ENCODE data around the gene TRIM56. TPM values are rescaled to one million over a fixed set of nuclear protein-coding genes. Genes with fewer than 3 reads are reported as not detected.

Gene TRIM56
- total and polyA plus RNA-seq, 2 of the 13 experiments (the other 11 are each of a cell fraction or from before 2014, with no cell fraction given), result 3.2 to 7.1 TPM

DNA sequence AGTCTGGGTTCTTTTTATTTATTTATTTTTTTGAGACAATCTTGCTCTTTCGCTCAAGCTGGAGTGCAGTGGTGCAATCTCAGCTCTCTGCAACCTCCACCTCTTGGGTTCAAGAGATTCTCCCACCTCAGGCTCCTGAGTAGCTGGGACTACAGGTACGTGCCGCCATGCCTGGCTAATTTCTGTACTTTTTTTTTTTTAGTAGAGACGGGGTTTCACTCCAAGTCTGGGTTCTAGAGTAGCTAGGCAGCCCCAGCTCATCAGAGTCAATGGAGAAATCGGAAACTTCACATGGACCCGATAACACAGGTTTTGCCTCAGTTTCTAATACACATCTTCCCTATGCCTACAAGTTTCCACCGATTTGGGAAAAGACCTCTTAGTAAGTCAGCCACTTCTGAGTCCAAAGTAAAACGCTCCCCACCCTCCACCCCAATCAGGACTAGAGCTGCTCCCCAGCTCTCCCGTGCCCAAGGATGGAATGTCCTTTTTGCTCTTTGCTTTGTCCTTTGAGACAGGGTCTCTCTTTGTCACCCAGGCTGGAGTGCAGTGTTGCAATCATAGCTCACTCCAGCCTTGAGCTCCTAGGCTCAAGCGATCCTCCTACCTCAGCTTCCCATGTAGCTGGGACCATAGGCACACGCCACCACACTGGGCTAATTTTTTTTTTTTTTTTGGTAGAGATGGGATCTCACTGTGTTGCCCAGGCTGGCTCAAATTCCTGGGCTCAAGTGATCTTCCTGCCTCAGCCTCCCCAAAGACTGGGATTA is 37.8 kb downstream of the TRIM56 start (continued):
- TF ChIP-seq ZNF280D (CRISPR knock-in tag; IDR thresholded peaks at IDR 0.05) (no peak), ZFP36L2 (CRISPR knock-in tag; IDR thresholded peaks at IDR 0.05) (no peak), ARNT2 (CRISPR knock-in tag; IDR thresholded peaks at IDR 0.05; ENCODE audit: low read depth) (0 out of 2 replicates have a peak, but pooled peaks have one; percentile 37), SNAI1 (CRISPR knock-in tag; IDR thresholded peaks at IDR 0.05; ENCODE audit: borderline replicate concordance) (no peak), ZFP36 (IDR thresholded peaks at IDR 0.05; ENCODE audit: borderline replicate concordance, low read depth, low read length, partially characterized antibody) (no peak), IRX3 (CRISPR knock-in tag; IDR thresholded peaks at IDR 0.05; ENCODE audit: borderline replicate concordance, low read depth) (no peak), DNMT3B (CRISPR knock-in tag; conservative IDR thresholded peaks at IDR 0.05) (no peak), PHF5A (CRISPR knock-in tag; IDR thresholded peaks at IDR 0.05; ENCODE audit: low read depth, unreplicated experiment) (no peak), ZNF879 (CRISPR knock-in tag; IDR thresholded peaks at IDR 0.05) (no peak), PRPF4 (IDR thresholded peaks at IDR 0.05; ENCODE audit: low read depth, low read length, poor library complexity, severe bottlenecking) (no peak), ZSCAN31 (CRISPR knock-in tag; IDR thresholded peaks at IDR 0.05; ENCODE audit: low read depth) (no peak; the same call in 1 of the 2 replicates), ELF3 (CRISPR knock-in tag; IDR thresholded peaks at IDR 0.05) (0 out of 2 replicates have a peak, but pooled peaks have one; percentile 34), MEIS1 (CRISPR knock-in tag; IDR thresholded peaks at IDR 0.05; ENCODE audit: borderline replicate concordance) (no peak), SRSF9 (IDR thresholded peaks at IDR 0.05; ENCODE audit: borderline replicate concordance, insufficient read depth, low read depth, low read length, poor library complexity, severe bottlenecking) (no peak), ZNF724P (CRISPR knock-in tag; IDR thresholded peaks at IDR 0.05; ENCODE audit: borderline replicate concordance) (no peak), FOXP1 (IDR thresholded peaks at IDR 0.05) (no peak), FOXP1 (CRISPR knock-in tag; IDR thresholded peaks at IDR 0.05) (peak; percentile 35; the same call in 1 of the 2 replicates)
- TF ChIP-seq, protein P1, sequence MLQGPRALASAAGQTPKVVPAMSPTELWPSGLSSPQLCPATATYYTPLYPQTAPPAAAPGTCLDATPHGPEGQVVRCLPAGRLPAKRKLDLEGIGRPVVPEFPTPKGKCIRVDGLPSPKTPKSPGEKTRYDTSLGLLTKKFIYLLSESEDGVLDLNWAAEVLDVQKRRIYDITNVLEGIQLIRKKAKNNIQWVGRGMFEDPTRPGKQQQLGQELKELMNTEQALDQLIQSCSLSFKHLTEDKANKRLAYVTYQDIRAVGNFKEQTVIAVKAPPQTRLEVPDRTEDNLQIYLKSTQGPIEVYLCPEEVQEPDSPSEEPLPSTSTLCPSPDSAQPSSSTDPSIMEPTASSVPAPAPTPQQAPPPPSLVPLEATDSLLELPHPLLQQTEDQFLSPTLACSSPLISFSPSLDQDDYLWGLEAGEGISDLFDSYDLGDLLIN (CRISPR knock-in tag; IDR thresholded peaks at IDR 0.05; ENCODE audit: borderline replicate concordance), result no peak
- TF ChIP-seq, protein P2, sequence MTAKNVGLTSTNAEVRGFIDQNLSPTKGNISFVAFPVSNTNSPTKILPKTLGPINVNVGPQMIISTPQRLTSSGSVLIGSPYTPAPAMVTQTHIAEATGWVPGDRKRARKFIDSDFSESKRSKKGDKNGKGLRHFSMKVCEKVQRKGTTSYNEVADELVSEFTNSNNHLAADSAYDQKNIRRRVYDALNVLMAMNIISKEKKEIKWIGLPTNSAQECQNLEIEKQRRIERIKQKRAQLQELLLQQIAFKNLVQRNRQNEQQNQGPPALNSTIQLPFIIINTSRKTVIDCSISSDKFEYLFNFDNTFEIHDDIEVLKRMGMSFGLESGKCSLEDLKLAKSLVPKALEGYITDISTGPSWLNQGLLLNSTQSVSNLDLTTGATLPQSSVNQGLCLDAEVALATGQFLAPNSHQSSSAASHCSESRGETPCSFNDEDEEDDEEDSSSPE (CRISPR knock-in tag; IDR thresholded peaks at IDR 0.05), result no peak
- TF ChIP-seq, protein P3, sequence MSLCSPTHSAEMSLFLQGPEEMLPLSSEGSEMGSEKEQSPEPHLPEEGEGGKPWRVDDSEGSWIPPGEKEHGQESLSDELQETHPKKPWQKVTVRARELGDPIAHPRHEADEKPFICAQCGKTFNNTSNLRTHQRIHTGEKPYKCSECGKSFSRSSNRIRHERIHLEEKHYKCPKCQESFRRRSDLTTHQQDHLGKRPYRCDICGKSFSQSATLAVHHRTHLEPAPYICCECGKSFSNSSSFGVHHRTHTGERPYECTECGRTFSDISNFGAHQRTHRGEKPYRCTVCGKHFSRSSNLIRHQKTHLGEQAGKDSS (CRISPR knock-in tag; IDR thresholded peaks at IDR 0.05; ENCODE audit: borderline replicate concordance, low read depth), result no peak
- TF ChIP-seq, protein P4, sequence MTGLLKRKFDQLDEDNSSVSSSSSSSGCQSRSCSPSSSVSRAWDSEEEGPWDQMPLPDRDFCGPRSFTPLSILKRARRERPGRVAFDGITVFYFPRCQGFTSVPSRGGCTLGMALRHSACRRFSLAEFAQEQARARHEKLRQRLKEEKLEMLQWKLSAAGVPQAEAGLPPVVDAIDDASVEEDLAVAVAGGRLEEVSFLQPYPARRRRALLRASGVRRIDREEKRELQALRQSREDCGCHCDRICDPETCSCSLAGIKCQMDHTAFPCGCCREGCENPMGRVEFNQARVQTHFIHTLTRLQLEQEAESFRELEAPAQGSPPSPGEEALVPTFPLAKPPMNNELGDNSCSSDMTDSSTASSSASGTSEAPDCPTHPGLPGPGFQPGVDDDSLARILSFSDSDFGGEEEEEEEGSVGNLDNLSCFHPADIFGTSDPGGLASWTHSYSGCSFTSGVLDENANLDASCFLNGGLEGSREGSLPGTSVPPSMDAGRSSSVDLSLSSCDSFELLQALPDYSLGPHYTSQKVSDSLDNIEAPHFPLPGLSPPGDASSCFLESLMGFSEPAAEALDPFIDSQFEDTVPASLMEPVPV (CRISPR knock-in tag; IDR thresholded peaks at IDR 0.05), result no peak
